Spleen (tissue), 11 donors: ENCODE measurements around the gene TMC8. TPM values are rescaled to one million over a fixed set of nuclear protein-coding genes. Genes with fewer than 3 reads are reported as not detected.

Experiments used
- DNase-seq: peaks from one replicate; pipeline ENCODE4 v3.0.0-alpha.2; 2020
- H3K27ac ChIP-seq, 8 donors: fragments of 200-600 bp; sonication (generic) in 7 of 8; 1 replicate in 4 of 8; 2 replicates in 4 of 8; pipeline versions ENCODE4 v1.5.0 to v1.8.0; 2016 to 2021; ENCODE audit warnings: inconsistent platforms in 4 of 8, mild to moderate bottlenecking in 4 of 8, moderate library complexity in 1 of 8
- H3K27me3 ChIP-seq, 7 donors: fragments of 200-600 bp; sonication (generic) in 6 of 7; replicated peaks in 1 of 7; 1 replicate in 4 of 7; 2 replicates in 3 of 7; pipeline versions ENCODE4 v1.5.0 to v1.8.0; 2016 to 2021; ENCODE audit warnings: inconsistent platforms in 3 of 7, mild to moderate bottlenecking in 1 of 7
- H3K36me3 ChIP-seq, 6 donors: fragments of 200-600 bp; sonication (generic) in 5 of 6; 1 replicate in 4 of 6; 2 replicates in 2 of 6; pipeline versions ENCODE4 v1.5.0 to v1.8.0; 2016 to 2021; ENCODE audit warnings: inconsistent platforms in 2 of 6
- H3K4me1 ChIP-seq, 6 donors: fragments of 200-600 bp; sonication (generic) in 5 of 6; 1 replicate in 3 of 6; 2 replicates in 3 of 6; pipeline versions ENCODE4 v1.5.0 to v1.8.0; 2016 to 2021; ENCODE audit warnings: inconsistent platforms in 3 of 6
- H3K4me3 ChIP-seq, 8 donors: fragments of 200-600 bp; sonication (generic) in 7 of 8; 1 replicate in 4 of 8; 2 replicates in 4 of 8; pipeline versions ENCODE4 v1.5.0 to v1.8.0; 2016 to 2021; ENCODE audit warnings: inconsistent platforms in 4 of 8, mild to moderate bottlenecking in 4 of 8, moderate library complexity in 2 of 8
- H3K9me3 ChIP-seq, 8 donors: fragments of 200-600 bp; sonication (generic) in 7 of 8; 1 replicate in 4 of 8; 2 replicates in 4 of 8; pipeline versions ENCODE4 v1.5.0 to v1.8.0; 2016 to 2021; ENCODE audit warnings: inconsistent platforms in 4 of 8
- CTCF ChIP-seq, 11 experiments: fragments of 200-600 bp in 7 of 11; fragments of 450-650 bp in 4 of 11; sonication (generic) in 4 of 11; IDR thresholded peaks in 8 of 11; conservative IDR thresholded peaks in 3 of 11; 1 replicate in 7 of 11; 2 replicates in 4 of 11; pipeline versions ENCODE4 v1.4.0 to v1.8.0; 2016 to 2021; ENCODE audit warnings: antibody characterized with exemption in 11 of 11, inconsistent platforms in 4 of 11, mild to moderate bottlenecking in 1 of 11
- POLR2A ChIP-seq, 3 donors: fragments of 450-650 bp; IDR thresholded peaks; one replicate each; pipeline ENCODE4 v1.5.1; 2017; ENCODE audit warnings: antibody characterized with exemption in 3 of 3, mild to moderate bottlenecking in 1 of 3
- POLR2AphosphoS5 ChIP-seq, 3 donors: sonication (generic); formaldehyde crosslinking; IDR thresholded peaks; one replicate each; pipeline ENCODE4 v1.5.1; 2017; ENCODE audit warnings: antibody characterized with exemption in 3 of 3
- WGBS, 5 donors: extraction: QIAGEN DNeasy Blood & Tissue Kit in 3 of 5; methylation state at CpG; one replicate each; pipeline versions ENCODE4 v1.1.5 to v1.1.7; 2013 to 2018; 5-methylcytosine and 5-hydroxymethylcytosine counted together
- intact Hi-C: fragments of 100-400 bp; cut with DNase I; formaldehyde crosslinking; loops from one replicate; pipeline ENCODE4 v1.15.0; 2023; ENCODE audit warnings: low total_unique reads
- polyA plus RNA-seq, 3 donors: library from polyadenylated mRNA; stranded (reverse); fragments of 200-250 nt; gene quantifications; one replicate each; pipeline ENCODE4 v1.2.1, GENCODE V29; 2013
- total RNA-seq, 7 donors: library from RNA; depleted of rRNA in 3 of 7; stranded (reverse); fragments of >200 nt in 3 of 7; fragmentation: NEBNext Ultra II Directional in 4 of 7; extraction: Animal tissue kit (Norgen Biotek cat#: 25700) in 4 of 7; gene quantifications; one replicate each; pipeline versions ENCODE4 v1.1.0 to v1.2.1, GENCODE V29; 2016 to 2021
- donor health status: healthy with polysubstance abuse.
- donor health status: DM: no; HTN: no; CAD: no; lungs with moderate emphysema.
- donor health status: DM: no; HTN: no; CAD: no.
- donor health status: Bipolar disorder and iron deficiency.
- donor health status: healthy.
- donor health status: DM: no; HTN: no; CAD: no.
- donor health status: DM: yes; HTN: yes; CAD: no.

Gene TMC8
- total and polyA plus RNA-seq, 10 donors: 103 to 222 (median 191) TPM

GRCh38 chr17:78166416-78166815, 35.8 kb downstream of the TMC8 start:
- no peaks in the 10 kb centered on the region for H3K27me3 ChIP-seq
- H3K36me3 ChIP-seq: peaks cover 0 to 17% (median 8%) of the 10 kb centered on the region in 6 donors
- WGBS, 5 donors: 75 to 86% (median 79%) methylated on average over 5 to 6 of the region's 6 CpGs

GRCh38 chr17:78168242-78168902, 37.8 kb downstream of the TMC8 start, which contains the start of gene SYNGR2:
Gene SYNGR2, plus strand, starts transcription at chr17:78168581. Its CDS starts 36 bp downstream, at chr17:78168617.
- Histone ChIP-seq H3K36me3 (peaks cover 0 to 36% (median 16%) of the 10 kb centered on the region in 6 donors), H3K4me3 (peak within 1 kb of the TSS; percentile 56 to 94 (median 72)), H3K27ac (peak within 1 kb of the TSS; percentile 75 to 96 (median 90)), H3K27me3 (no peaks in the 10 kb centered on the region), H3K9me3 (no peaks in the 10 kb centered on the region), H3K4me1 (peaks cover 38 to 73% (median 52%) of the 10 kb centered on the region in 6 donors)
- intact Hi-C loops: no loop called here
- TF ChIP-seq CTCF (IDR thresholded peaks at IDR 0.05 in 8 of 11, conservative IDR thresholded peaks at IDR 0.05 in 3 of 11): peak in 2 of 11 experiments; percentile 8 to 25
- TF ChIP-seq POLR2AphosphoS5 (IDR thresholded peaks at IDR 0.05): peak; percentile 90 to 94 (median 93)
- peak in 2 of 3 donors; percentile 51 to 73 for TF ChIP-seq POLR2A (IDR thresholded peaks at IDR 0.05)
- peak; percentile 99 for DNase-seq
- WGBS, 5 donors: 0 to 1% (median 0%) methylated on average over 15 to 84 of the region's 84 CpGs

More at GRCh38 chr17:78166416-78166815, 35.8 kb downstream of the TMC8 start:
- TF ChIP-seq POLR2A (IDR thresholded peaks at IDR 0.05) (no peak), POLR2AphosphoS5 (IDR thresholded peaks at IDR 0.05) (no peak), CTCF (IDR thresholded peaks at IDR 0.05 in 8 of 11, conservative IDR thresholded peaks at IDR 0.05 in 3 of 11) (no peak)
- H3K27ac ChIP-seq: no peak overlapping the region
- no peak for DNase-seq
- no peak overlapping the region for H3K4me3 ChIP-seq
- intact Hi-C loops: no loop called here
- H3K9me3 ChIP-seq: no peaks in the 10 kb centered on the region
- H3K4me1 ChIP-seq: peaks cover 18 to 54% (median 34%) of the 10 kb centered on the region in 6 donors

- TF ChIP-seq CTCF (IDR thresholded peaks at IDR 0.05 in 8 of 11, conservative IDR thresholded peaks at IDR 0.05 in 3 of 11) (no peak), POLR2AphosphoS5 (IDR thresholded peaks at IDR 0.05) (no peak), POLR2A (IDR thresholded peaks at IDR 0.05) (no peak)
- no peaks in the 10 kb centered on the region for H3K27me3 ChIP-seq
- DNase-seq: peak; percentile 89
- peaks cover 45 to 74% (median 59%) of the 10 kb centered on the region in 6 donors for H3K4me1 ChIP-seq
- intact Hi-C loops: no loop called here
- H3K36me3 ChIP-seq: peaks cover 0 to 44% (median 16%) of the 10 kb centered on the region in 6 donors
- 3 to 15% (median 9%) methylated on average over 13 to 38 of the region's 38 CpGs for WGBS, 5 donors
- H3K4me3 ChIP-seq: peak overlapping the region; percentile 56 to 94 (median 72)
- no peaks in the 10 kb centered on the region for H3K9me3 ChIP-seq
- peak overlapping the region; percentile 75 to 96 (median 90) for H3K27ac ChIP-seq
Measured at GRCh38 chr17:78168903-78169793, 38.6 kb downstream of the TMC8 start.
